Fibroblast of lung (primary cell): ENCODE results near the gene SLC7A6. TPM values are rescaled to one million over a fixed set of nuclear protein-coding genes. Genes with fewer than 3 reads are reported as not detected.
A peak's percentile ranks its signal among the peaks of the same experiment; 100 is the strongest.
"Not testable (repeated sequence)": the region's sequence is repeated elsewhere in the genome, so short reads cannot be mapped to it uniquely, and the experiment has no call there.

Experiments
- DNase-seq, 2 donors: peaks; one replicate each; pipeline versions ENCODE4 v3.0.0 to v3.0.0-alpha.2; 2010; ENCODE audit warnings: low read depth in 2 of 2
- H2AFZ ChIP-seq: 2 replicates; pipeline ENCODE4 v1.5.1; 2012; ENCODE audit warnings: low read length, control low read depth, inconsistent platforms
- H3K27ac ChIP-seq: 2 replicates; pipeline ENCODE4 v1.5.1; 2011; ENCODE audit warnings: low read length, control low read depth; ENCODE audit not compliant: insufficient read depth
- H3K27me3 ChIP-seq: 2 replicates; pipeline ENCODE4 v1.5.1; 2011; ENCODE audit warnings: mild to moderate bottlenecking, low read length; ENCODE audit not compliant: control insufficient read depth, insufficient read depth
- H3K36me3 ChIP-seq: 2 replicates; pipeline ENCODE4 v1.5.1; 2011; ENCODE audit warnings: low read length; ENCODE audit not compliant: control insufficient read depth, insufficient read depth
- H3K4me1 ChIP-seq: 2 replicates; pipeline ENCODE4 v1.5.1; 2011; ENCODE audit warnings: low read length; ENCODE audit not compliant: control insufficient read depth, insufficient read depth; ENCODE audit errors: extremely low read depth
- H3K4me2 ChIP-seq: 2 replicates; pipeline ENCODE4 v1.5.1; 2011; ENCODE audit warnings: low read length, control low read depth; ENCODE audit not compliant: insufficient read depth; ENCODE audit errors: extremely low read depth
- H3K4me3 ChIP-seq, 4 experiments: fragments of 200-600 bp in 1 of 4; sonication (generic) in 1 of 4; replicated peaks in 1 of 4; 2 replicates each; pipeline ENCODE4 v1.5.1; 2011 to 2016; ENCODE audit warnings: low read length in 4 of 4, low read depth in 3 of 4, mild to moderate bottlenecking in 3 of 4, control low read depth in 2 of 4, inconsistent platforms in 1 of 4, mixed read lengths in 1 of 4; ENCODE audit not compliant: insufficient read depth in 1 of 4; ENCODE audit errors: control extremely low read depth in 1 of 4
- H3K79me2 ChIP-seq: 2 replicates; pipeline ENCODE4 v1.5.1; 2012; ENCODE audit warnings: mild to moderate bottlenecking, low read length, inconsistent platforms; ENCODE audit not compliant: control insufficient read depth, insufficient read depth
- H3K9ac ChIP-seq: 2 replicates; pipeline ENCODE4 v1.5.1; 2011; ENCODE audit warnings: mild to moderate bottlenecking, low read length, control low read depth; ENCODE audit not compliant: insufficient read depth
- H3K9me3 ChIP-seq: 2 replicates; pipeline ENCODE4 v1.5.1; 2012; ENCODE audit warnings: low read depth, low read length; ENCODE audit not compliant: control insufficient read depth, insufficient read depth
- H4K20me1 ChIP-seq: 2 replicates; pipeline ENCODE4 v1.5.1; 2011; ENCODE audit warnings: low read length; ENCODE audit not compliant: control insufficient read depth, insufficient read depth; ENCODE audit errors: extremely low read depth
- EZH2 ChIP-seq: IDR thresholded peaks from 2 replicates; pipeline ENCODE4 v1.5.1; 2012; ENCODE audit warnings: low read length, control low read depth, mild to moderate bottlenecking; ENCODE audit errors: missing control alignments
- polyA plus RNA-seq, 2 donors: library from polyadenylated mRNA; depleted of rRNA in 1 of 2; stranded (reverse) in 1 of 2; unstranded in 1 of 2; fragments of >200 nt; gene quantifications; 2 replicates each; pipeline ENCODE4 v1.2.1, GENCODE V29; 2011 to 2012; ENCODE audit warnings: missing spikeins in 1 of 2
- total RNA-seq: library from RNA; depleted of rRNA; stranded (reverse); fragments of >200 nt; gene quantifications from 2 replicates; pipeline ENCODE4 v1.2.1, GENCODE V29; 2014
- TF ChIP-seq, protein P1 (sequence below), 2 donors: IDR thresholded peaks in 1 of 2; conservative IDR thresholded peaks in 1 of 2; 1 replicate in 1 of 2; 2 replicates in 1 of 2; pipeline ENCODE4 v1.5.1; 2011 to 2012; ENCODE audit warnings: low read length in 2 of 2, control low read depth in 1 of 2, inconsistent platforms in 1 of 2, low read depth in 1 of 2, mild to moderate bottlenecking in 1 of 2

SLC7A6 gene
- total and polyA plus RNA-seq, 2 donors (not counting 1 experiment from before 2014, with no cell fraction given), result 11.9 to 19.0 TPM

DNA sequence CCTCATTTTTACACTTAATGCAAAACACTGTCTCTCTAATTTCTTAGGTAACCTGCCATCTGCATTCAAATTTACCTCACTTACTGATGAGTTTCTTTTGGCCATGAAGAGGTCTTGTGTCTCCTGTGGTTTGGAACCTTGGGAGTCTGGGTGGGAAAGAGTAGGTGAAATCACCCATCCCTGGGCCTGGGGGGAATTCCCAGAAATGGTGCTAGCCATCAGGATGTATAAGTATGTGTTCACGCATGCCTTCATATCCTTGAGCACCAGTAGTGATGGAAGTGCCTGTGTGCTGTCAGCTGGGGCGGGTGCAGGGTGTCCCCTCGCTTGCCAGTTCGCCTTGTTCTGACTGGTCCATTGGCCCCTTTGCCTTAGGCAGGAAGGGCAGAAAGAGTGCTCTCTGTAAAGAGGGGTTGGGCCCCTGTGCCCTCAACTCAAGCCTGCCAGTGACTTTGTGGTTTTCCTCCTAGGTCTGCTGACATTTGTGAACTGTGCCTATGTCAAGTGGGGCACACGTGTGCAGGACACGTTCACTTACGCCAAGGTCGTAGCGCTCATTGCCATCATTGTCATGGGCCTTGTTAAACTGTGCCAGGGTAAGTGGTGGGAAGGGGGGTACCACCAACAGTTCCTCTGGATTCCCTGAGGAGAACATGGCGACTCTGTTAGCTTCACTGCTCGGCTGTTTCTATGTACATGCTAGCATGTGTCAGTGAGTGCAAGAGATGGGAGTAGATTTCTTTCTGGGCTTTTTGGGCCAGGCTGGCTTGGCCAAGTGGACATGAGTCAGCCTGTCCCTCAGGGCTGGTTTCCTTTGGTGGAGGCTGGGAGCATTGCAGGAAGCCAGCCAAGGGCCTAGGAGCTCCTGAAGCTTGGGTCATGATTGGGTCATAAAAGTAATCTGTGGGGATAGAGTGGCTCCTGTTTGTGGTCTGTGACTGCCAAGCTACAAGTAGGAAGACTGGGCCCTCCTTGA lies 23.2 kb downstream of the SLC7A6 start:
- Histone ChIP-seq H3K9me3 (no peaks in the 10 kb centered on the region), H4K20me1 (no peaks in the 10 kb centered on the region), H3K36me3 (peaks cover 9% of the 10 kb centered on the region), H3K4me1 (peaks cover 10% of the 10 kb centered on the region), H3K79me2 (peaks cover 6% of the 10 kb centered on the region), H3K4me2 (peak overlapping the region; percentile 62), H3K27me3 (no peaks in the 10 kb centered on the region), H3K9ac (no peak overlapping the region), H3K27ac (peak overlapping the region; percentile 70), H2AFZ (no peak overlapping the region), H3K4me3 (no peak overlapping the region)
- peak; percentile 76 to 83 for DNase-seq
- TF ChIP-seq, protein P1, sequence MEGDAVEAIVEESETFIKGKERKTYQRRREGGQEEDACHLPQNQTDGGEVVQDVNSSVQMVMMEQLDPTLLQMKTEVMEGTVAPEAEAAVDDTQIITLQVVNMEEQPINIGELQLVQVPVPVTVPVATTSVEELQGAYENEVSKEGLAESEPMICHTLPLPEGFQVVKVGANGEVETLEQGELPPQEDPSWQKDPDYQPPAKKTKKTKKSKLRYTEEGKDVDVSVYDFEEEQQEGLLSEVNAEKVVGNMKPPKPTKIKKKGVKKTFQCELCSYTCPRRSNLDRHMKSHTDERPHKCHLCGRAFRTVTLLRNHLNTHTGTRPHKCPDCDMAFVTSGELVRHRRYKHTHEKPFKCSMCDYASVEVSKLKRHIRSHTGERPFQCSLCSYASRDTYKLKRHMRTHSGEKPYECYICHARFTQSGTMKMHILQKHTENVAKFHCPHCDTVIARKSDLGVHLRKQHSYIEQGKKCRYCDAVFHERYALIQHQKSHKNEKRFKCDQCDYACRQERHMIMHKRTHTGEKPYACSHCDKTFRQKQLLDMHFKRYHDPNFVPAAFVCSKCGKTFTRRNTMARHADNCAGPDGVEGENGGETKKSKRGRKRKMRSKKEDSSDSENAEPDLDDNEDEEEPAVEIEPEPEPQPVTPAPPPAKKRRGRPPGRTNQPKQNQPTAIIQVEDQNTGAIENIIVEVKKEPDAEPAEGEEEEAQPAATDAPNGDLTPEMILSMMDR (conservative IDR thresholded peaks at IDR 0.05 in 1 of 2, IDR thresholded peaks at IDR 0.05 in 1 of 2; ENCODE audit: low read depth in 1 of 2, low read length in 2 of 2), result no peak
- no peak for TF ChIP-seq EZH2

- Histone ChIP-seq H3K79me2 (peaks cover 6% of the 10 kb centered on the region), H3K27ac (peak overlapping the region; percentile 70), H4K20me1 (no peaks in the 10 kb centered on the region)
Measured at GRCh38 chr16:68288252-68288650, 23.9 kb downstream of the SLC7A6 start.

GRCh38 chr16:68288796-68289195 lies 24.5 kb downstream of the SLC7A6 start:
- H3K4me3 ChIP-seq, H3K79me2 ChIP-seq, H3K4me1 ChIP-seq, H4K20me1 ChIP-seq, H3K27ac ChIP-seq, H3K9me3 ChIP-seq, DNase-seq, H3K9ac ChIP-seq, H2AFZ ChIP-seq, H3K27me3 ChIP-seq, H3K4me2 ChIP-seq: not testable (repeated sequence)
- H3K36me3 ChIP-seq, result peaks cover 11% of the 10 kb centered on the region

More at GRCh38 chr16:68288252-68288650, 23.9 kb downstream of the SLC7A6 start:
- no peaks in the 10 kb centered on the region for H3K9me3 ChIP-seq
- TF ChIP-seq, protein P1 (conservative IDR thresholded peaks at IDR 0.05 in 1 of 2, IDR thresholded peaks at IDR 0.05 in 1 of 2; ENCODE audit: low read depth in 1 of 2, low read length in 2 of 2), result no peak
- peaks cover 9% of the 10 kb centered on the region for H3K36me3 ChIP-seq
- no peak overlapping the region for H2AFZ ChIP-seq
- DNase-seq, result no peak
- no peaks in the 10 kb centered on the region for H3K27me3 ChIP-seq
- H3K9ac ChIP-seq, result no peak overlapping the region
- peak overlapping the region; percentile 30 for H3K4me2 ChIP-seq
- peaks cover 10% of the 10 kb centered on the region for H3K4me1 ChIP-seq
- H3K4me3 ChIP-seq, result no peak overlapping the region
